A673 (cell line): ENCODE data around the gene TBC1D22A.

Experiments
- EZH2 ChIP-seq: fragments of 200-600 bp; sonication (generic); IDR thresholded peaks from 2 replicates; pipeline ENCODE4 v1.6.1; 2017; ENCODE audit warnings: borderline replicate concordance, low read depth, mild to moderate bottlenecking, mixed read lengths, antibody characterized with exemption, low read length; ENCODE audit not compliant: poor library complexity, severe bottlenecking
- TF ChIP-seq, protein P1 (sequence below): fragments of 300-800, 200-600 bp; sonication (generic); conservative IDR thresholded peaks from 2 replicates; pipeline ENCODE4 v1.5.1; 2017; ENCODE audit warnings: low read depth, mild to moderate bottlenecking, antibody characterized with exemption, low read length, moderate library complexity, mixed read lengths

DNA sequence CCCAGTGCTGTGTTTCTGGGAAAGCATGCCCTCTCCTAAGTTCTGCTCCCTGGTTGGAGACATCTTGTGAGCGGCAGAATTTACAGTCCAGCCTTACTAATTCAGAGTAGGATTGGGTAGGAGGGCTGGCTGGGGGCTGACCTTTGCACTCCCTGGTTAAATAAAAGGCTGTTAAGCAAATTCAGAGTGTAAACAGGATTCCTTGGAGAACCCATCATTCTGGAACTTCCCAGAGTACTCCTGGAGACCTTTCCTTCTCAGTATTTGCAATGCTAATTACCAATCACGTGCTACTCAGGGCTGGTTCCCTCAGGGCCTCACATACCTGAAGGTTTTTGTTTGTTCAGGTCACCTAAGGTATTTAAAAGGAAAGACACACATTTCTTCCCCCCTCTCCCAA is 340.2 kb downstream of the TBC1D22A start:
- TF ChIP-seq EZH2: no peak
- TF ChIP-seq, protein P1, sequence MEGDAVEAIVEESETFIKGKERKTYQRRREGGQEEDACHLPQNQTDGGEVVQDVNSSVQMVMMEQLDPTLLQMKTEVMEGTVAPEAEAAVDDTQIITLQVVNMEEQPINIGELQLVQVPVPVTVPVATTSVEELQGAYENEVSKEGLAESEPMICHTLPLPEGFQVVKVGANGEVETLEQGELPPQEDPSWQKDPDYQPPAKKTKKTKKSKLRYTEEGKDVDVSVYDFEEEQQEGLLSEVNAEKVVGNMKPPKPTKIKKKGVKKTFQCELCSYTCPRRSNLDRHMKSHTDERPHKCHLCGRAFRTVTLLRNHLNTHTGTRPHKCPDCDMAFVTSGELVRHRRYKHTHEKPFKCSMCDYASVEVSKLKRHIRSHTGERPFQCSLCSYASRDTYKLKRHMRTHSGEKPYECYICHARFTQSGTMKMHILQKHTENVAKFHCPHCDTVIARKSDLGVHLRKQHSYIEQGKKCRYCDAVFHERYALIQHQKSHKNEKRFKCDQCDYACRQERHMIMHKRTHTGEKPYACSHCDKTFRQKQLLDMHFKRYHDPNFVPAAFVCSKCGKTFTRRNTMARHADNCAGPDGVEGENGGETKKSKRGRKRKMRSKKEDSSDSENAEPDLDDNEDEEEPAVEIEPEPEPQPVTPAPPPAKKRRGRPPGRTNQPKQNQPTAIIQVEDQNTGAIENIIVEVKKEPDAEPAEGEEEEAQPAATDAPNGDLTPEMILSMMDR: no peak
